HEK293 (cell line): ENCODE data around the gene APOL1.

Source experiments
- BCL6B ChIP-seq: fragments of 450-650 bp; formaldehyde crosslinking; IDR thresholded peaks from 2 replicates; pipeline ENCODE4 v1.5.1; 2017; ENCODE audit warnings: missing biosample characterization, missing genetic modification characterization
- FEZF1 ChIP-seq: fragments of 450-650 bp; formaldehyde crosslinking; IDR thresholded peaks from 2 replicates; pipeline ENCODE4 v1.5.1; 2016; ENCODE audit warnings: missing biosample characterization, missing genetic modification characterization
- KLF8 ChIP-seq: fragments of 450-650 bp; formaldehyde crosslinking; IDR thresholded peaks from 2 replicates; pipeline ENCODE4 v1.5.1; 2016; ENCODE audit warnings: missing biosample characterization, missing genetic modification characterization
- PRDM1 ChIP-seq: fragments of 450-650 bp; formaldehyde crosslinking; IDR thresholded peaks from 2 replicates; pipeline ENCODE4; 2016; ENCODE audit warnings: missing biosample characterization, missing genetic modification characterization
- PRDM10 ChIP-seq: fragments of 450-650 bp; formaldehyde crosslinking; IDR thresholded peaks from 2 replicates; pipeline ENCODE4 v1.5.1; 2016; ENCODE audit warnings: missing biosample characterization, missing genetic modification characterization
- SP3 ChIP-seq: fragments of 450-650 bp; formaldehyde crosslinking; IDR thresholded peaks from 2 replicates; pipeline ENCODE4 v1.5.1; 2016; ENCODE audit warnings: missing biosample characterization, missing genetic modification characterization
- TCF7L2 ChIP-seq: IDR thresholded peaks from 2 replicates; pipeline ENCODE4 v1.6.1; 2011; ENCODE audit warnings: low read depth, mild to moderate bottlenecking, inconsistent platforms, low read length, moderate library complexity, borderline replicate concordance
- TRIM28 ChIP-seq: IDR thresholded peaks from 2 replicates; pipeline ENCODE4 v1.6.1; 2011; ENCODE audit warnings: low read length, control low read depth, borderline replicate concordance
- YY2 ChIP-seq: fragments of 450-650 bp; formaldehyde crosslinking; IDR thresholded peaks from 2 replicates; pipeline ENCODE4 v1.5.1; 2016; ENCODE audit warnings: missing biosample characterization, missing genetic modification characterization
- ZBTB10 ChIP-seq: fragments of 450-650 bp; formaldehyde crosslinking; IDR thresholded peaks from 2 replicates; pipeline ENCODE4 v1.5.1; 2016; ENCODE audit warnings: missing biosample characterization, missing genetic modification characterization
- ZBTB20 ChIP-seq: fragments of 450-650 bp; formaldehyde crosslinking; IDR thresholded peaks from 2 replicates; pipeline ENCODE4 v1.5.1; 2016; ENCODE audit warnings: missing biosample characterization, missing genetic modification characterization
- ZIC2 ChIP-seq: fragments of 450-650 bp; formaldehyde crosslinking; IDR thresholded peaks from 2 replicates; pipeline ENCODE4 v1.5.1; 2016; ENCODE audit warnings: missing biosample characterization, missing genetic modification characterization
- ZNF114 ChIP-seq: fragments of 450-650 bp; formaldehyde crosslinking; IDR thresholded peaks from 2 replicates; pipeline ENCODE4 v1.5.0; 2017; ENCODE audit warnings: missing biosample characterization, missing genetic modification characterization
- ZNF121 ChIP-seq: fragments of 450-650 bp; formaldehyde crosslinking; IDR thresholded peaks from 2 replicates; pipeline ENCODE4 v1.5.1; 2016; ENCODE audit warnings: missing biosample characterization, missing genetic modification characterization
- ZNF132 ChIP-seq: fragments of 450-650 bp; formaldehyde crosslinking; IDR thresholded peaks from 2 replicates; pipeline ENCODE4 v1.5.1; 2017; ENCODE audit warnings: missing biosample characterization, missing genetic modification characterization, borderline replicate concordance
- ZNF133 ChIP-seq: fragments of 450-650 bp; formaldehyde crosslinking; IDR thresholded peaks from 2 replicates; pipeline ENCODE4 v1.5.1; 2016; ENCODE audit warnings: missing biosample characterization, missing genetic modification characterization
- ZNF16 ChIP-seq: fragments of 450-650 bp; formaldehyde crosslinking; IDR thresholded peaks from 2 replicates; pipeline ENCODE4 v1.5.1; 2016; ENCODE audit warnings: low read depth, missing biosample characterization, missing genetic modification characterization
- ZNF18 ChIP-seq: fragments of 450-650 bp; formaldehyde crosslinking; IDR thresholded peaks from 2 replicates; pipeline ENCODE4 v1.5.1; 2016; ENCODE audit warnings: missing biosample characterization, missing genetic modification characterization
- ZNF19 ChIP-seq: fragments of 450-650 bp; formaldehyde crosslinking; IDR thresholded peaks from 2 replicates; pipeline ENCODE4; 2016; ENCODE audit warnings: missing biosample characterization, missing genetic modification characterization, low read depth
- ZNF2 ChIP-seq: fragments of 450-650 bp; formaldehyde crosslinking; IDR thresholded peaks from 2 replicates; pipeline ENCODE4 v1.5.1; 2016; ENCODE audit warnings: missing biosample characterization, missing genetic modification characterization
- ZNF211 ChIP-seq: fragments of 450-650 bp; formaldehyde crosslinking; IDR thresholded peaks from 2 replicates; pipeline ENCODE4 v1.5.1; 2016; ENCODE audit warnings: low read depth, missing biosample characterization, missing genetic modification characterization
- ZNF433 ChIP-seq: fragments of 450-650 bp; formaldehyde crosslinking; IDR thresholded peaks from 2 replicates; pipeline ENCODE4 v1.5.1; 2016; ENCODE audit warnings: missing biosample characterization, missing genetic modification characterization, low read depth
- ZSCAN16 ChIP-seq: fragments of 450-650 bp; formaldehyde crosslinking; IDR thresholded peaks from 2 replicates; pipeline ENCODE4 v1.5.1; 2016; ENCODE audit warnings: missing biosample characterization, missing genetic modification characterization
- ZSCAN23 ChIP-seq: fragments of 450-650 bp; formaldehyde crosslinking; IDR thresholded peaks from 2 replicates; pipeline ENCODE4 v1.5.1; 2016; ENCODE audit warnings: missing biosample characterization, missing genetic modification characterization
- ZXDB ChIP-seq: fragments of 450-650 bp; formaldehyde crosslinking; IDR thresholded peaks from 2 replicates; pipeline ENCODE4 v1.5.1; 2016; ENCODE audit warnings: missing biosample characterization, missing genetic modification characterization
- TF ChIP-seq, protein P1 (sequence below): fragments of 450-650 bp; IDR thresholded peaks from 2 replicates; pipeline ENCODE4 v1.5.1; 2018; ENCODE audit warnings: missing biosample characterization, missing genetic modification characterization
- TF ChIP-seq, protein P2 (sequence below): fragments of 450-650 bp; formaldehyde crosslinking; IDR thresholded peaks from 2 replicates; pipeline ENCODE4 v1.5.1; 2017; ENCODE audit warnings: missing biosample characterization, missing genetic modification characterization

Gene APOL1

DNA sequence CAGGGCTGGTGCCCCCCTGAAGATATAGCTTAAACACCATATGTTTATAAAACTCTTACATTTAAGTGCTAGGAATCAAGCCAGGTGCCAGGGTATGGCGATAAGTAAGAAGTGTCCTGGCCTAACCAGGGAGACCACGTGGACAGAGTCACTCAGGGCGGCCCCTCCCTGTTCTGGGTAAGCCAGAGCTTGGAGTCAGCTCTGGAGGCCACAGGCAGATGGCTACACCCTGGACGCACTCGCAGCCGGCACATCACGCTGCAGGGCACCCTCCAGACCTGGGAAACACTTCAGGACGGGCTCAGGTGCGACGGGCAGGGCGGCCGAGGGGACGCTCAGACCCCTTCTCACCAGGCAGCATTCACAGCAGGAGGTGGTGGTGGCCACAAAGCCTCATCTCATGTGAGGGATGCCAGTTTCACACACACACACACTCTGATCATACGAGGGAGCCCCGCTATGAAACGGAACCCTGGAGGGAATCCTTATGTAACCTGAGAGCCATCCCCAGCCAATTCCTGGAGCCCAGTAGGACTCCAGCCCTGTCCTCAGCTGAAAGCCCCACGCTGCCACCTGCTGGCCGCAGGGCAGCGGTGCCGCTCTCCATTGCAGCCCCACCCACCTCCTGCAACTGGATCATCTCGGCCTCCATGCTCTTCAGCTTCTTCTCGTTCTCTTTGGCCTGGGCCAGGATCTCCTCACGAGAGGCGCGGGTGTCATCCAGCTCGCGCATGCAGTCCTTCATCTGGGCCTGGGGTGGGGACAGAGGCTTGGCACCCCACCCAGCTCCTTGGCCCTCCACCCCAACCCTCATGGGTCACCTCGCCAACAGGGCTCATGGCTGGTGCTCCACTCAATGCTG, 33.4 kb downstream of the APOL1 start (continued):
- TF ChIP-seq ZNF433 (tag by site-specific recombination): no peak
- no peak for TF ChIP-seq ZNF19 (tag by site-specific recombination)
- TF ChIP-seq ZNF133 (tag by site-specific recombination): no peak
- peak; percentile 80 for TF ChIP-seq KLF8 (tag by site-specific recombination)
- peak; percentile 90 for TF ChIP-seq ZNF2
- TF ChIP-seq TCF7L2: no peak
- TF ChIP-seq ZSCAN16 (tag by site-specific recombination): no peak
- no peak for TF ChIP-seq ZSCAN23
- no peak for TF ChIP-seq ZNF18
- TF ChIP-seq ZBTB20 (tag by site-specific recombination): no peak
- TF ChIP-seq, protein P1, sequence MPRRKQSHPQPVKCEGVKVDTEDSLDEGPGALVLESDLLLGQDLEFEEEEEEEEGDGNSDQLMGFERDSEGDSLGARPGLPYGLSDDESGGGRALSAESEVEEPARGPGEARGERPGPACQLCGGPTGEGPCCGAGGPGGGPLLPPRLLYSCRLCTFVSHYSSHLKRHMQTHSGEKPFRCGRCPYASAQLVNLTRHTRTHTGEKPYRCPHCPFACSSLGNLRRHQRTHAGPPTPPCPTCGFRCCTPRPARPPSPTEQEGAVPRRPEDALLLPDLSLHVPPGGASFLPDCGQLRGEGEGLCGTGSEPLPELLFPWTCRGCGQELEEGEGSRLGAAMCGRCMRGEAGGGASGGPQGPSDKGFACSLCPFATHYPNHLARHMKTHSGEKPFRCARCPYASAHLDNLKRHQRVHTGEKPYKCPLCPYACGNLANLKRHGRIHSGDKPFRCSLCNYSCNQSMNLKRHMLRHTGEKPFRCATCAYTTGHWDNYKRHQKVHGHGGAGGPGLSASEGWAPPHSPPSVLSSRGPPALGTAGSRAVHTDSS: no peak
- no peak for TF ChIP-seq SP3 (tag by site-specific recombination)
- no peak for TF ChIP-seq BCL6B
- no peak for TF ChIP-seq ZXDB (tag by site-specific recombination)
- TF ChIP-seq, protein P2, sequence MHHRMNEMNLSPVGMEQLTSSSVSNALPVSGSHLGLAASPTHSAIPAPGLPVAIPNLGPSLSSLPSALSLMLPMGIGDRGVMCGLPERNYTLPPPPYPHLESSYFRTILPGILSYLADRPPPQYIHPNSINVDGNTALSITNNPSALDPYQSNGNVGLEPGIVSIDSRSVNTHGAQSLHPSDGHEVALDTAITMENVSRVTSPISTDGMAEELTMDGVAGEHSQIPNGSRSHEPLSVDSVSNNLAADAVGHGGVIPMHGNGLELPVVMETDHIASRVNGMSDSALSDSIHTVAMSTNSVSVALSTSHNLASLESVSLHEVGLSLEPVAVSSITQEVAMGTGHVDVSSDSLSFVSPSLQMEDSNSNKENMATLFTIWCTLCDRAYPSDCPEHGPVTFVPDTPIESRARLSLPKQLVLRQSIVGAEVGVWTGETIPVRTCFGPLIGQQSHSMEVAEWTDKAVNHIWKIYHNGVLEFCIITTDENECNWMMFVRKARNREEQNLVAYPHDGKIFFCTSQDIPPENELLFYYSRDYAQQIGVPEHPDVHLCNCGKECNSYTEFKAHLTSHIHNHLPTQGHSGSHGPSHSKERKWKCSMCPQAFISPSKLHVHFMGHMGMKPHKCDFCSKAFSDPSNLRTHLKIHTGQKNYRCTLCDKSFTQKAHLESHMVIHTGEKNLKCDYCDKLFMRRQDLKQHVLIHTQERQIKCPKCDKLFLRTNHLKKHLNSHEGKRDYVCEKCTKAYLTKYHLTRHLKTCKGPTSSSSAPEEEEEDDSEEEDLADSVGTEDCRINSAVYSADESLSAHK: no peak
- no peak for TF ChIP-seq ZNF16 (tag by site-specific recombination)
- TF ChIP-seq ZNF211 (tag by site-specific recombination): no peak
- no peak for TF ChIP-seq ZNF121 (tag by site-specific recombination)
- TF ChIP-seq FEZF1 (tag by site-specific recombination): no peak
- TF ChIP-seq PRDM10: no peak
- no peak for TF ChIP-seq PRDM1 (tag by site-specific recombination)
- no peak for TF ChIP-seq ZNF132 (tag by site-specific recombination)
- peak; percentile 38; the same call in 1 of the 2 replicates for TF ChIP-seq TRIM28
- TF ChIP-seq ZBTB10: no peak
- TF ChIP-seq YY2 (tag by site-specific recombination): 0 out of 2 replicates have a peak, but pooled peaks have one; percentile 53
- no peak for TF ChIP-seq ZNF114 (tag by site-specific recombination)
- TF ChIP-seq ZIC2 (tag by site-specific recombination): peak; percentile 84
